Urinary bladder (tissue), 4 donors: ENCODE results near the gene IGFBP5. TPM values are rescaled to one million over a fixed set of nuclear protein-coding genes. Genes with fewer than 3 reads are reported as not detected.

Experiments used
- DNase-seq: peaks from one replicate; pipeline ENCODE4 v3.0.0-alpha.2; 2015; ENCODE audit errors: extremely low spot score
- H3K27ac ChIP-seq: one replicate; pipeline ENCODE4 v1.5.1; 2013; ENCODE audit warnings: low read depth, mild to moderate bottlenecking, moderate library complexity
- H3K36me3 ChIP-seq: one replicate; pipeline ENCODE4 v1.6.1; 2013; ENCODE audit warnings: mild to moderate bottlenecking, moderate library complexity; ENCODE audit not compliant: insufficient read depth
- H3K4me1 ChIP-seq: one replicate; pipeline ENCODE4 v1.6.1; 2013; ENCODE audit warnings: mild to moderate bottlenecking, moderate library complexity; ENCODE audit not compliant: insufficient read depth
- H3K4me3 ChIP-seq: one replicate; pipeline ENCODE4 v1.5.1; 2013; ENCODE audit warnings: low read depth, low read length
- WGBS: extraction: QIAGEN DNeasy Blood & Tissue Kit; methylation state at CpG from one replicate; pipeline ENCODE4 v1.1.7; 2013; 5-methylcytosine and 5-hydroxymethylcytosine counted together
- polyA plus RNA-seq: library from polyadenylated mRNA; stranded (reverse); fragments of 200-250 nt; gene quantifications from one replicate; pipeline ENCODE4 v1.2.3, GENCODE V29; 2013
- total RNA-seq: library from RNA; depleted of rRNA; stranded (reverse); fragments of >200 nt; gene quantifications from one replicate; pipeline ENCODE4 v1.2.3, GENCODE V29; 2014
- donor health status: healthy with polysubstance abuse.
- donor health status: healthy.

The IGFBP5 gene
- total and polyA plus RNA-seq, 2 donors = 159 to 516 TPM

GRCh38 chr2:216701544-216701943 lies 6.2 kb upstream of the IGFBP5 start:
- Histone ChIP-seq H3K27ac (no peak overlapping the region), H3K36me3 (no peaks in the 10 kb centered on the region), H3K4me1 (no peaks in the 10 kb centered on the region), H3K4me3 (no peak overlapping the region)
- DNase-seq = no peak
- 96% methylated on average over 7 of the region's 7 CpGs for WGBS

- Histone ChIP-seq H3K36me3 (no peaks in the 10 kb centered on the region), H3K4me3 (no peak overlapping the region), H3K27ac (no peak overlapping the region), H3K4me1 (no peaks in the 10 kb centered on the region)
- 38% methylated on average over 5 of the region's 5 CpGs for WGBS
- DNase-seq = no peak
These were observed 5.4 kb upstream of the IGFBP5 start for GRCh38 chr2:216700781-216701180.

- Histone ChIP-seq H3K4me3 (no peak overlapping the region), H3K27ac (no peak overlapping the region), H3K4me1 (no peaks in the 10 kb centered on the region), H3K36me3 (no peaks in the 10 kb centered on the region)
- no peak for DNase-seq
- 25% methylated on average over 7 of the region's 7 CpGs for WGBS
These were observed 4.8 kb upstream of the IGFBP5 start for GRCh38 chr2:216700088-216700567.

- Histone ChIP-seq H3K27ac (no peak overlapping the region), H3K4me1 (no peaks in the 10 kb centered on the region), H3K36me3 (no peaks in the 10 kb centered on the region), H3K4me3 (no peak overlapping the region)
- WGBS = 14% methylated on average over 5 of the region's 5 CpGs
- DNase-seq = no peak
These were observed 3.5 kb upstream of the IGFBP5 start for GRCh38 chr2:216698895-216699294.

GRCh38 chr2:216698293-216698692 lies 2.9 kb upstream of the IGFBP5 start:
- no peak for DNase-seq
- no peak overlapping the region for H3K4me3 ChIP-seq
- no peak overlapping the region for H3K27ac ChIP-seq
- 48% methylated on average over 6 of the region's 6 CpGs for WGBS
- no peaks in the 10 kb centered on the region for H3K36me3 ChIP-seq
- H3K4me1 ChIP-seq = no peaks in the 10 kb centered on the region

GRCh38 chr2:216696751-216697560 lies 1.6 kb upstream of the IGFBP5 start:
- Histone ChIP-seq H3K4me3 (no peak overlapping the region), H3K4me1 (no peaks in the 10 kb centered on the region), H3K36me3 (no peaks in the 10 kb centered on the region), H3K27ac (no peak overlapping the region)
- DNase-seq = no peak
- 30% methylated on average over 7 of the region's 7 CpGs for WGBS

- DNase-seq = no peak
- WGBS = 78% methylated on average over 1 of the region's 1 CpG
- Histone ChIP-seq H3K4me3 (no peak overlapping the region), H3K36me3 (no peaks in the 10 kb centered on the region), H3K27ac (no peak overlapping the region), H3K4me1 (no peaks in the 10 kb centered on the region)
These were observed 972 bp upstream of the IGFBP5 start for GRCh38 chr2:216696321-216696720.

- Histone ChIP-seq H3K4me1 (no peaks in the 10 kb centered on the region), H3K27ac (peak overlapping the region; percentile 85), H3K36me3 (no peaks in the 10 kb centered on the region), H3K4me3 (peak overlapping the region; percentile 77)
- 4% methylated on average over 10 of the region's 10 CpGs for WGBS
- no peak for DNase-seq
These were observed 527 bp downstream of the IGFBP5 start for GRCh38 chr2:216694826-216695217.

- Histone ChIP-seq H3K36me3 (no peaks in the 10 kb centered on the region), H3K4me3 (peak overlapping the region; percentile 77), H3K4me1 (no peaks in the 10 kb centered on the region), H3K27ac (peak overlapping the region; percentile 85)
- under 1% methylated on average over 59 of the region's 59 CpGs for WGBS
- no peak for DNase-seq
These were observed 1.1 kb downstream of the IGFBP5 start for GRCh38 chr2:216694082-216694825.

- 2% methylated on average over 15 of the region's 15 CpGs for WGBS
- Histone ChIP-seq H3K27ac (peak overlapping the region; percentile 85), H3K4me1 (no peaks in the 10 kb centered on the region), H3K4me3 (peak overlapping the region; percentile 77), H3K36me3 (no peaks in the 10 kb centered on the region)
- no peak for DNase-seq
These were observed 1.8 kb downstream of the IGFBP5 start for GRCh38 chr2:216693414-216694080.

- no peaks in the 10 kb centered on the region for H3K4me1 ChIP-seq
- H3K27ac ChIP-seq = peak overlapping the region; percentile 33
- no peaks in the 10 kb centered on the region for H3K36me3 ChIP-seq
- under 1% methylated on average over 28 of the region's 28 CpGs for WGBS
- peak overlapping the region; percentile 77 for H3K4me3 ChIP-seq
- DNase-seq = peak; percentile 93
These were observed 2.5 kb downstream of the IGFBP5 start for GRCh38 chr2:216692636-216693413.

GRCh38 chr2:216690853-216691741 lies 4.3 kb downstream of the IGFBP5 start:
- Histone ChIP-seq H3K4me1 (no peaks in the 10 kb centered on the region), H3K27ac (peak overlapping the region; percentile 53), H3K36me3 (peaks cover 4% of the 10 kb centered on the region), H3K4me3 (peak overlapping the region; percentile 77)
- 3% methylated on average over 23 of the region's 23 CpGs for WGBS
- peak; percentile 91 for DNase-seq
